Measurements from ENCODE around the gene SPO11. TPM values are rescaled to one million over a fixed set of nuclear protein-coding genes. Genes with fewer than 3 reads are reported as not detected.

The SPO11 gene
- total RNA-seq, 6 donors from 2014 or later = not detected

- DNase-seq (no peak), ATAC-seq (ENCODE audit: low FRiP score in 2 of 2) (no peak)
- no peak overlapping the region for H3K27ac ChIP-seq
Measured at GRCh38 chr20:57313230-57313629, 16.4 kb upstream of the SPO11 start.

GRCh38 chr20:57313951-57314350 is 15.7 kb upstream of the SPO11 start:
- 85 to 91% methylated on average over 5 of the region's 5 CpGs for WGBS, 2 donors
- H3K4me1 ChIP-seq = no peaks in the 10 kb centered on the region
- ATAC-seq (ENCODE audit: low FRiP score in 2 of 2) (no peak), DNase-seq (no peak)
- no peak overlapping the region for H3K27ac ChIP-seq
- H3K4me3 ChIP-seq = no peak overlapping the region
- no peak for TF ChIP-seq POLR2AphosphoS5 (IDR thresholded peaks at IDR 0.05)
- no peak for TF ChIP-seq POLR2A (IDR thresholded peaks at IDR 0.05)
- TF ChIP-seq, protein P1, sequence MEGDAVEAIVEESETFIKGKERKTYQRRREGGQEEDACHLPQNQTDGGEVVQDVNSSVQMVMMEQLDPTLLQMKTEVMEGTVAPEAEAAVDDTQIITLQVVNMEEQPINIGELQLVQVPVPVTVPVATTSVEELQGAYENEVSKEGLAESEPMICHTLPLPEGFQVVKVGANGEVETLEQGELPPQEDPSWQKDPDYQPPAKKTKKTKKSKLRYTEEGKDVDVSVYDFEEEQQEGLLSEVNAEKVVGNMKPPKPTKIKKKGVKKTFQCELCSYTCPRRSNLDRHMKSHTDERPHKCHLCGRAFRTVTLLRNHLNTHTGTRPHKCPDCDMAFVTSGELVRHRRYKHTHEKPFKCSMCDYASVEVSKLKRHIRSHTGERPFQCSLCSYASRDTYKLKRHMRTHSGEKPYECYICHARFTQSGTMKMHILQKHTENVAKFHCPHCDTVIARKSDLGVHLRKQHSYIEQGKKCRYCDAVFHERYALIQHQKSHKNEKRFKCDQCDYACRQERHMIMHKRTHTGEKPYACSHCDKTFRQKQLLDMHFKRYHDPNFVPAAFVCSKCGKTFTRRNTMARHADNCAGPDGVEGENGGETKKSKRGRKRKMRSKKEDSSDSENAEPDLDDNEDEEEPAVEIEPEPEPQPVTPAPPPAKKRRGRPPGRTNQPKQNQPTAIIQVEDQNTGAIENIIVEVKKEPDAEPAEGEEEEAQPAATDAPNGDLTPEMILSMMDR (IDR thresholded peaks at IDR 0.05) = no peak
- no peak for TF ChIP-seq EP300 (IDR thresholded peaks at IDR 0.05)
- no peaks in the 10 kb centered on the region for H3K36me3 ChIP-seq
- no peaks in the 10 kb centered on the region for H3K9me3 ChIP-seq
- H3K27me3 ChIP-seq = no peaks in the 10 kb centered on the region

More at GRCh38 chr20:57313230-57313629, 16.4 kb upstream of the SPO11 start:
- Histone ChIP-seq H3K4me3 (no peak overlapping the region), H3K4me1 (no peaks in the 10 kb centered on the region), H3K9me3 (no peaks in the 10 kb centered on the region), H3K36me3 (no peaks in the 10 kb centered on the region), H3K27me3 (no peaks in the 10 kb centered on the region)
- WGBS, 2 donors = 52 to 53% methylated on average over 5 of the region's 5 CpGs
- no peak for TF ChIP-seq POLR2A (IDR thresholded peaks at IDR 0.05)
- TF ChIP-seq, protein P1 (IDR thresholded peaks at IDR 0.05) = no peak
- no peak for TF ChIP-seq EP300 (IDR thresholded peaks at IDR 0.05)
- no peak for TF ChIP-seq POLR2AphosphoS5 (IDR thresholded peaks at IDR 0.05)

DNA sequence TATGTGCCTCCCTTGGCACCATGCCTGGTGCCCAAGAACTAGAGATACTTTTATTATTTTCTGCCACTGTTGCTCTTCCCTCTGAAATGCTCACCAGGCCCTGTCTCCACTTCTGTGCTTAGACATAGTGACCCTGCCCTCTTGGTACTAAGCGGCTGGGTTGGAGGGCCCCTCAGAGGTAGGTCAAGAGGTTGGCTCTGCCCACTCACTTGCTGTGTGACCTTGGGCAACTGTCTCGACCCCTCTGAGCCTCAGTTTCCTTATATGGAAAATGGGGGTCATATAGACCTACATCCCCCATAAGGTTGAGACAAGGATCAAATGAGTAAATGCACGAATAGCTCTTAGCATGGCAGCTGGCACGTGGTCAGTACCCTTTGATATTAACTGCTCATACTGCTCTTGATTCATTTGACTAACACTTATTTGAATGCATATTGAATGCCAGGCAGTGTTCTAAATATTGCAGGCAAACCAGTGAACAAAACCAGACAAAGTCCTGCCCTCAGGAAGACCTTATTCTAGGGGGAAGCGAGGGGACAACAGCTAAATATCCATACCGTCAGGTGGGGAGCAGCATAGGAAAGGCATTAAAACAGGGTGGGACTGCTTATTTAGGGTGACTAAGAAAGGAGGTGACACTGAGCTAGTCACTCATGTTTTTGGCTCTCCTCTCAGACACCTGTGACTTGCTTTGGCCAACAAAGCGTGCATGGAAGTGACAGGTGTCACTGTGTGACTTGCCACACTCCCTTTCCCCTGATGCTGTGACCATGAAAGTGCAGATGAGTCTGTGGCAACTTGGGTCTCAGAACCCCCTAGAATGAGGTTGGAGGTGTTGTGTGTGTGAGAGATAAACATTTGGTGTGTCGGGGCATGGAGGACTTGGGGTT is 14.3 kb upstream of the SPO11 start:
- Histone ChIP-seq H3K36me3 (no peaks in the 10 kb centered on the region), H3K27me3 (no peaks in the 10 kb centered on the region), H3K4me3 (no peak overlapping the region), H3K9me3 (no peaks in the 10 kb centered on the region), H3K27ac (no peak overlapping the region), H3K4me1 (no peaks in the 10 kb centered on the region)
- WGBS, 2 donors = 75 to 80% methylated on average over 8 of the region's 8 CpGs
- no peak for DNase-seq
- TF ChIP-seq, protein P1 (IDR thresholded peaks at IDR 0.05) = no peak
- TF ChIP-seq POLR2A (IDR thresholded peaks at IDR 0.05) (no peak), POLR2AphosphoS5 (IDR thresholded peaks at IDR 0.05) (no peak), EP300 (IDR thresholded peaks at IDR 0.05) (no peak)
- ATAC-seq (ENCODE audit: low FRiP score in 2 of 2) = no peak

GRCh38 chr20:57315976-57316480 is 13.6 kb upstream of the SPO11 start:
- no peak for TF ChIP-seq POLR2AphosphoS5 (IDR thresholded peaks at IDR 0.05)
- no peak for TF ChIP-seq EP300 (IDR thresholded peaks at IDR 0.05)
- no peak for TF ChIP-seq POLR2A (IDR thresholded peaks at IDR 0.05)
- TF ChIP-seq, protein P1 (IDR thresholded peaks at IDR 0.05) = no peak
- ATAC-seq (ENCODE audit: low FRiP score in 2 of 2) = no peak
- DNase-seq = peak in 1 of 2 donors; percentile 25
- H3K36me3 ChIP-seq = no peaks in the 10 kb centered on the region
- no peak overlapping the region for H3K27ac ChIP-seq
- no peak overlapping the region for H3K4me3 ChIP-seq
- no peaks in the 10 kb centered on the region for H3K27me3 ChIP-seq
- 85 to 89% methylated on average over 8 of the region's 8 CpGs for WGBS, 2 donors
- no peaks in the 10 kb centered on the region for H3K9me3 ChIP-seq
- no peaks in the 10 kb centered on the region for H3K4me1 ChIP-seq
